GM18858 (cell line): Measurements from ENCODE around the gene NDEL1.

Source experiments
- ATAC-seq: cut with Tn5 transposase; IDR thresholded peaks from one replicate; pipeline ENCODE4 v1.9.1; 2021; ENCODE audit not compliant: unreplicated experiment

Gene NDEL1

GRCh38 chr17:8500609-8501008 lies 64.9 kb downstream of the NDEL1 start:
- no peak for ATAC-seq

GRCh38 chr17:8502126-8502525 lies 66.4 kb downstream of the NDEL1 start:
- no peak for ATAC-seq

- ATAC-seq = no peak
Observed at GRCh38 chr17:8503368-8503767, 67.7 kb downstream of the NDEL1 start.

- ATAC-seq = no peak
Observed at GRCh38 chr17:8503807-8504206, 68.1 kb downstream of the NDEL1 start.

GRCh38 chr17:8504460-8505207 lies 69.0 kb downstream of the NDEL1 start:
- no peak for ATAC-seq

- no peak for ATAC-seq
Observed at GRCh38 chr17:8506145-8506544, 70.5 kb downstream of the NDEL1 start.

GRCh38 chr17:8514801-8515200 lies 79.1 kb downstream of the NDEL1 start:
- ATAC-seq = no peak
